PFSK-1 (cell line): ENCODE measurements around the gene CLEC11A.
"Not testable (repeated sequence)": the region's sequence is repeated elsewhere in the genome, so short reads cannot be mapped to it uniquely, and the experiment has no call there.

Source experiments
- FOXP2 ChIP-seq: optimal IDR thresholded peaks from 2 replicates; pipeline ENCODE3; 2011; ENCODE audit warnings: borderline replicate concordance, control low read depth, inconsistent platforms; ENCODE audit not compliant: insufficient read depth; ENCODE audit errors: extremely low read length, extremely low read depth
- POLR2AphosphoS5 ChIP-seq: IDR thresholded peaks from 2 replicates; pipeline ENCODE4 v1.6.1; 2012; ENCODE audit warnings: low read depth, mild to moderate bottlenecking, control low read depth, low read length, moderate library complexity
- REST ChIP-seq, 2 experiments: IDR thresholded peaks; 2 replicates each; pipeline versions ENCODE4 v1.6.1 to v1.8.0; 2011 to 2012; ENCODE audit warnings: low read depth in 2 of 2, low read length in 2 of 2, control low read depth in 1 of 2, inconsistent platforms in 1 of 2, mild to moderate bottlenecking in 1 of 2, moderate library complexity in 1 of 2; ENCODE audit not compliant: insufficient read depth in 1 of 2
- SIN3A ChIP-seq: IDR thresholded peaks from 2 replicates; pipeline ENCODE4 v1.6.1; 2012; ENCODE audit warnings: mild to moderate bottlenecking, low read length, moderate library complexity, borderline replicate concordance; ENCODE audit not compliant: insufficient read depth
- TAF1 ChIP-seq: IDR thresholded peaks from 2 replicates; pipeline ENCODE4 v1.6.1; 2012; ENCODE audit warnings: low read length, control low read depth, borderline replicate concordance; ENCODE audit not compliant: insufficient read depth

CLEC11A gene

GRCh38 chr19:50770164-50770563, 47.0 kb downstream of the CLEC11A start, which contains the start of gene GPR32:
GPR32 (plus strand) TSS chr19:50770464; CDS start chr19:50770601, 137 bp downstream.
- TF ChIP-seq FOXP2; REST (IDR thresholded peaks at IDR 0.05; ENCODE audit: insufficient read depth in 1 of 2, low read depth in 2 of 2, low read length in 2 of 2); TAF1: not testable (repeated sequence)

GRCh38 chr19:50770888-50771287, 47.7 kb downstream of the CLEC11A start:
- no peak for TF ChIP-seq POLR2AphosphoS5
- no peak for TF ChIP-seq SIN3A
- TF ChIP-seq TAF1, result no peak
- TF ChIP-seq REST (IDR thresholded peaks at IDR 0.05; ENCODE audit: insufficient read depth in 1 of 2, low read depth in 2 of 2, low read length in 2 of 2), result no peak
- no peak for TF ChIP-seq FOXP2

GRCh38 chr19:50772476-50772875, 49.3 kb downstream of the CLEC11A start:
- TF ChIP-seq POLR2AphosphoS5 (no peak), SIN3A (no peak), TAF1 (no peak), FOXP2 (no peak), REST (IDR thresholded peaks at IDR 0.05; ENCODE audit: insufficient read depth in 1 of 2, low read depth in 2 of 2, low read length in 2 of 2) (no peak)
